Measurements from ENCODE around the gene B4GALT3. TPM values are rescaled to one million over a fixed set of nuclear protein-coding genes. Genes with fewer than 3 reads are reported as not detected.

B4GALT3 gene
- total and polyA plus RNA-seq, 9 of the 15 experiments (the other 6 are each of a cell fraction or from before 2014, with no cell fraction given): 31.2 to 103 (median 46.1) TPM

DNA sequence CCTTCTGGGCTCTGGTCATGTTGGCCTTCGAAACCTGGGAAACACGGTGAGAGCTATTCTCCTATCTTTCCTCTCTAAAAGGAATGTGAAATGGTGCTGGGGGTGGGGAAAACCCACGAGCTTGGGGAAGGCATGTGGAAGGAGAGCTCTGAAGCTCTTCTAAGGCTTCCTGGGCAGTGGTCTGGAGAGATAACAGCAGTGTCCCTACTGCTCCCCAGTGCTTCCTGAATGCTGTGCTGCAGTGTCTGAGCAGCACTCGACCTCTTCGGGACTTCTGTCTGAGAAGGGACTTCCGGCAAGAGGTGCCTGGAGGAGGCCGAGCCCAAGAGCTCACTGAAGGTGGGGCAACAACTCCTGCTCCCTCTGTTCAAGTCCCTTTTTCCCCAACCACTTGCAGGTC, 15.3 kb downstream of the B4GALT3 start (continued):
- TF ChIP-seq DDX20 (tag; IDR thresholded peaks at IDR 0.05; ENCODE audit: low read depth): no peak
- no peak for TF ChIP-seq ZKSCAN1 (IDR thresholded peaks at IDR 0.05; ENCODE audit: low read depth, low read length)
- TF ChIP-seq PHB (CRISPR knock-in tag; IDR thresholded peaks at IDR 0.05): no peak
- TF ChIP-seq NR2C1 (IDR thresholded peaks at IDR 0.05): no peak
- no peak for TF ChIP-seq NR2C1 (tag; IDR thresholded peaks at IDR 0.05)
- TF ChIP-seq MXI1 (IDR thresholded peaks at IDR 0.05; ENCODE audit: low read depth, low read length): no peak
- no peak for TF ChIP-seq RAD21 (CRISPR knock-in tag; conservative IDR thresholded peaks at IDR 0.05 in 1 of 2, IDR thresholded peaks at IDR 0.05 in 1 of 2)
- 0 out of 2 replicates have a peak, but pooled peaks have one; percentile 52 for TF ChIP-seq MYC (IDR thresholded peaks at IDR 0.05; ENCODE audit: low read depth, low read length)
- no peak for TF ChIP-seq MYC (CRISPR knock-in tag; IDR thresholded peaks at IDR 0.05; ENCODE audit: borderline replicate concordance, low read depth)
- TF ChIP-seq EWSR1 (IDR thresholded peaks at IDR 0.05; ENCODE audit: borderline replicate concordance, low read depth, partially characterized antibody): no peak
- no peak for TF ChIP-seq KAT8 (IDR thresholded peaks at IDR 0.05; ENCODE audit: low read depth)
- TF ChIP-seq, protein P1, sequence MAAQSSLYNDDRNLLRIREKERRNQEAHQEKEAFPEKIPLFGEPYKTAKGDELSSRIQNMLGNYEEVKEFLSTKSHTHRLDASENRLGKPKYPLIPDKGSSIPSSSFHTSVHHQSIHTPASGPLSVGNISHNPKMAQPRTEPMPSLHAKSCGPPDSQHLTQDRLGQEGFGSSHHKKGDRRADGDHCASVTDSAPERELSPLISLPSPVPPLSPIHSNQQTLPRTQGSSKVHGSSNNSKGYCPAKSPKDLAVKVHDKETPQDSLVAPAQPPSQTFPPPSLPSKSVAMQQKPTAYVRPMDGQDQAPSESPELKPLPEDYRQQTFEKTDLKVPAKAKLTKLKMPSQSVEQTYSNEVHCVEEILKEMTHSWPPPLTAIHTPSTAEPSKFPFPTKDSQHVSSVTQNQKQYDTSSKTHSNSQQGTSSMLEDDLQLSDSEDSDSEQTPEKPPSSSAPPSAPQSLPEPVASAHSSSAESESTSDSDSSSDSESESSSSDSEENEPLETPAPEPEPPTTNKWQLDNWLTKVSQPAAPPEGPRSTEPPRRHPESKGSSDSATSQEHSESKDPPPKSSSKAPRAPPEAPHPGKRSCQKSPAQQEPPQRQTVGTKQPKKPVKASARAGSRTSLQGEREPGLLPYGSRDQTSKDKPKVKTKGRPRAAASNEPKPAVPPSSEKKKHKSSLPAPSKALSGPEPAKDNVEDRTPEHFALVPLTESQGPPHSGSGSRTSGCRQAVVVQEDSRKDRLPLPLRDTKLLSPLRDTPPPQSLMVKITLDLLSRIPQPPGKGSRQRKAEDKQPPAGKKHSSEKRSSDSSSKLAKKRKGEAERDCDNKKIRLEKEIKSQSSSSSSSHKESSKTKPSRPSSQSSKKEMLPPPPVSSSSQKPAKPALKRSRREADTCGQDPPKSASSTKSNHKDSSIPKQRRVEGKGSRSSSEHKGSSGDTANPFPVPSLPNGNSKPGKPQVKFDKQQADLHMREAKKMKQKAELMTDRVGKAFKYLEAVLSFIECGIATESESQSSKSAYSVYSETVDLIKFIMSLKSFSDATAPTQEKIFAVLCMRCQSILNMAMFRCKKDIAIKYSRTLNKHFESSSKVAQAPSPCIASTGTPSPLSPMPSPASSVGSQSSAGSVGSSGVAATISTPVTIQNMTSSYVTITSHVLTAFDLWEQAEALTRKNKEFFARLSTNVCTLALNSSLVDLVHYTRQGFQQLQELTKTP (IDR thresholded peaks at IDR 0.05; ENCODE audit: low read depth in 1 of 2, partially characterized antibody in 2 of 2): no peak
- TF ChIP-seq SNRNP70 (optimal IDR thresholded peaks at IDR 0.05; ENCODE audit: low read depth, low read length): no peak
- peak; percentile 42; the same call in 1 of the 2 replicates for TF ChIP-seq EP300 (IDR thresholded peaks at IDR 0.05; ENCODE audit: low read length)
- TF ChIP-seq, protein P2, sequence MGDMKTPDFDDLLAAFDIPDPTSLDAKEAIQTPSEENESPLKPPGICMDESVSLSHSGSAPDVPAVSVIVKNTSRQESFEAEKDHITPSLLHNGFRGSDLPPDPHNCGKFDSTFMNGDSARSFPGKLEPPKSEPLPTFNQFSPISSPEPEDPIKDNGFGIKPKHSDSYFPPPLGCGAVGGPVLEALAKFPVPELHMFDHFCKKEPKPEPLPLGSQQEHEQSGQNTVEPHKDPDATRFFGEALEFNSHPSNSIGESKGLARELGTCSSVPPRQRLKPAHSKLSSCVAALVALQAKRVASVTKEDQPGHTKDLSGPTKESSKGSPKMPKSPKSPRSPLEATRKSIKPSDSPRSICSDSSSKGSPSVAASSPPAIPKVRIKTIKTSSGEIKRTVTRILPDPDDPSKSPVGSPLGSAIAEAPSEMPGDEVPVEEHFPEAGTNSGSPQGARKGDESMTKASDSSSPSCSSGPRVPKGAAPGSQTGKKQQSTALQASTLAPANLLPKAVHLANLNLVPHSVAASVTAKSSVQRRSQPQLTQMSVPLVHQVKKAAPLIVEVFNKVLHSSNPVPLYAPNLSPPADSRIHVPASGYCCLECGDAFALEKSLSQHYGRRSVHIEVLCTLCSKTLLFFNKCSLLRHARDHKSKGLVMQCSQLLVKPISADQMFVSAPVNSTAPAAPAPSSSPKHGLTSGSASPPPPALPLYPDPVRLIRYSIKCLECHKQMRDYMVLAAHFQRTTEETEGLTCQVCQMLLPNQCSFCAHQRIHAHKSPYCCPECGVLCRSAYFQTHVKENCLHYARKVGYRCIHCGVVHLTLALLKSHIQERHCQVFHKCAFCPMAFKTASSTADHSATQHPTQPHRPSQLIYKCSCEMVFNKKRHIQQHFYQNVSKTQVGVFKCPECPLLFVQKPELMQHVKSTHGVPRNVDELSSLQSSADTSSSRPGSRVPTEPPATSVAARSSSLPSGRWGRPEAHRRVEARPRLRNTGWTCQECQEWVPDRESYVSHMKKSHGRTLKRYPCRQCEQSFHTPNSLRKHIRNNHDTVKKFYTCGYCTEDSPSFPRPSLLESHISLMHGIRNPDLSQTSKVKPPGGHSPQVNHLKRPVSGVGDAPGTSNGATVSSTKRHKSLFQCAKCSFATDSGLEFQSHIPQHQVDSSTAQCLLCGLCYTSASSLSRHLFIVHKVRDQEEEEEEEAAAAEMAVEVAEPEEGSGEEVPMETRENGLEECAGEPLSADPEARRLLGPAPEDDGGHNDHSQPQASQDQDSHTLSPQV (IDR thresholded peaks at IDR 0.05): peak; percentile 89
- TF ChIP-seq, protein P3, sequence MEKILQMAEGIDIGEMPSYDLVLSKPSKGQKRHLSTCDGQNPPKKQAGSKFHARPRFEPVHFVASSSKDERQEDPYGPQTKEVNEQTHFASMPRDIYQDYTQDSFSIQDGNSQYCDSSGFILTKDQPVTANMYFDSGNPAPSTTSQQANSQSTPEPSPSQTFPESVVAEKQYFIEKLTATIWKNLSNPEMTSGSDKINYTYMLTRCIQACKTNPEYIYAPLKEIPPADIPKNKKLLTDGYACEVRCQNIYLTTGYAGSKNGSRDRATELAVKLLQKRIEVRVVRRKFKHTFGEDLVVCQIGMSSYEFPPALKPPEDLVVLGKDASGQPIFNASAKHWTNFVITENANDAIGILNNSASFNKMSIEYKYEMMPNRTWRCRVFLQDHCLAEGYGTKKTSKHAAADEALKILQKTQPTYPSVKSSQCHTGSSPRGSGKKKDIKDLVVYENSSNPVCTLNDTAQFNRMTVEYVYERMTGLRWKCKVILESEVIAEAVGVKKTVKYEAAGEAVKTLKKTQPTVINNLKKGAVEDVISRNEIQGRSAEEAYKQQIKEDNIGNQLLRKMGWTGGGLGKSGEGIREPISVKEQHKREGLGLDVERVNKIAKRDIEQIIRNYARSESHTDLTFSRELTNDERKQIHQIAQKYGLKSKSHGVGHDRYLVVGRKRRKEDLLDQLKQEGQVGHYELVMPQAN (IDR thresholded peaks at IDR 0.05; ENCODE audit: borderline replicate concordance): 0 out of 2 replicates have a peak, but pooled peaks have one; percentile 6
- TF ChIP-seq POU5F1 (IDR thresholded peaks at IDR 0.05; ENCODE audit: borderline replicate concordance, low read depth, low read length, partially characterized antibody): no peak
- no peak for TF ChIP-seq SAFB2 (IDR thresholded peaks at IDR 0.05; ENCODE audit: borderline replicate concordance, low read depth, low read length, severe bottlenecking)
- no peak for TF ChIP-seq SMARCB1 (IDR thresholded peaks at IDR 0.05; ENCODE audit: insufficient read length, low read depth)

All from K562 (cell line).